Measurements from ENCODE around the gene LMAN1L.
A peak's percentile ranks its signal among the peaks of the same experiment; 100 is the strongest.

The LMAN1L gene

DNA sequence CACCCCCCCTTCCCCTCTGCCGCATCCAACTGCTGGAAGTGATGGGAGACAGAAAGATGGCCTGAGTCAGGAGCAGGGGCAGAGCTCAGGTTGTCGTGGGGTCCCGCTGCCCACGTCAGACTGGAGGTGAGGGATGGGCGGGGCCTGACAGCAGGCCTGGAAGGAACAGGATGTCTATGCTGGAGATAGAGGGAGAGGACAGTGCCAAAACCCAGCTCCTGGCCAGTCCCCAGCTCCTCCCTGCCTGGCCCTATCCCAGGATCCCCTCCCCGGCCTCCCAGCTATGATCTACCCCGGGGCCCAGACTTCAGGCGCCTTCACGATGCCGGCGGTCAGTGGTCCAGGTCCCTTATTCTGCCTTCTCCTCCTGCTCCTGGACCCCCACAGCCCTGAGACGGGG, at the start of gene LMAN1L:
Gene LMAN1L, plus strand, starts transcription at position 303 of the 400 bp plus-strand sequence. Its CDS starts 20 bp downstream, at position 323.
- DNase-seq, result no peak

DNA sequence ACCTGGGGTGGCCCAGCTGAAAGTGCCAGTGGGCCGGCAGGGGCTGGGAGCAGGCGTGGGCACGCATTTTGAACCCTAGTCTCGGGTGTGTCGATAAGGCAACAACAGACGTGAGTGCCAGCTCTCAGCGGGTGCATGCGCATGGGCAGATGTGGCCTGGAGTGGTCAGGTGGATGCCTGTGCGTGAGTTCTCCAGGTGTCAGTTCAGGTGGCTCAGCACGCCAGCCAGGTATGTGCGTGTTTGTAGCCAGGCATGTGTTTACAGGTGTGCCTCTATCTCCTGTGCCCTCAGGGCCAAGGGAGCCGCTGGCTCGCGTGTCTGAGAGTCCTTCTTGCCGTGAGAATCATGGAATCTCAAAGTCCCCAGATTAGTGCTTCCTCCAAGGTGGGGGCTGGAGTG, 49.2 kb upstream of the LMAN1L start:
- no peak for DNase-seq

DNA sequence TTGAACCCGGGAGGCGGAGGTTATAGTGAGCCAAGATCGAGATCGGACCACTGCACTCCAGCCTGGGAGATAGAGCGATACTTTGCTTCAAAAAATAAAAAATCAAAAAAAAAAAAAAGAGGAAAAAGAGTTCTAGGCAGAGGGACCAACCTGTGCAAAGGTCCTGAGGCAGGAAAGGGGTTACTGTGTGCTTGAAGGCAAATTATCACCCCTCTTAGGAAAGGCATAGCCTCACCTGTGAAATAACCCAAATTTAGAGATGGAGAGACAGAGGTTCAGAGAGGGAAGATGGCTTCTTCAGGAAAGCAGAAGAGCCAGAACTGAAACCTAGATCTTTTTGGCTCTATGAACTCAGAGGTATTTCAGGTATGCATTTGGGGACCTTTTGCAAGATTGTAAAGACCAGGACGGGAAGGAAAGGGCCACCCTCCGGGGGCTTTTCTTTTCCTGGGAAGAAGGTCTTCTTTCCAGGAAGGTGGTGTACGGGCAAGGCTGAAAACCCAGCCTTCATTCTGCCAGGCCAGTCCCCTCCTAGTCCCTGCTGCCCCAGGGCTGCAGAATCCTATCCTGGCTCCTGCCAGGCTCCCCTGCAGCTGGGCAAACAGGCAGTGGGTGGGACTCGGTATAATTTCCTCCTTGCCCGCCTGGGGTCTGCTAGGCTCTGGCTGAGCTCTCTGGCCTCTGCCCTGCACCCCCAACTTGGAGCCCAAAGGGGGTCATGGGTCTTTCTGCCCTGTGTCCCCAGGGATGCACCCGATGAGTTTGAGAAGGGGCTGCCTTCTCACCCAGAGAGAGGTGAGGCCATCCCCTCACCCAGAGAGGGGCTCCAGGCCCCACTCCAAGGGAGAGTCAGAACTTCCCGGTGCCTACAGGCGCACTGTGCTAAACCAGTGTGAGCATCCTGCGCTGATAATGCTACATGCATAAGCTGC, 45.2 kb upstream of the LMAN1L start:
- DNase-seq, result no peak

DNA sequence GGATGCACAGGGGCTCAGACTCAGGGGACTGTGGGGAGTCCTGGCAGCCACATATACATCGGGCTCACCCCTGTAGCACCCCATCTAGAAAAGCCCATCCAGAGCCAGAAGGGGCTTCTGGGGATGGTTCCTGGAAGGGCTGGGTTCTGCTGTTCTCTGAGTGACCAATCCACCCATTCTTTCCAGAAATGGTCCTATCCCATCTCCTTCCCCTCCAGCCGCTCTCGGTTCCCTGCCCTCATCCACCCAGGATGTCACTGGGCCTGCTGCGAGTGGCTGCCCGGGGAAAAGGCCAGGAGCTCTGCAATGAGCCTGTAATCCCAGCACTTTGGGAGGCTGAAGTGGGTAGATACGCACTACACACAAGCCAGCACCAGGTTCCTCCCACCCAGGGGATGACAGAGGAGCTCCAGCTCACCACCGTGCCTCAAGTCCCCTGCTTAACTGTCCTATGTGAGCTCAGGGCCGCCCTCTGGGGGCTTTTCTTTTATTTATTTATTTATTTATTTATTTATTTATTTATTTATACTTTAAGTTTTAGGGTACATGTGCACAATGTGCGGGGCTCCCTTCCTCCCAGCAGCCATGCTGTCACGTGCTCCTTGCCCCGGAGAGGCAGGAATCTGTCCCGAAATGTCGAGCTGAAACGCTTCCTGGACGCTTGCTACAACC, 44.4 kb upstream of the LMAN1L start:
- peak; percentile 19 to 55 for DNase-seq

DNA sequence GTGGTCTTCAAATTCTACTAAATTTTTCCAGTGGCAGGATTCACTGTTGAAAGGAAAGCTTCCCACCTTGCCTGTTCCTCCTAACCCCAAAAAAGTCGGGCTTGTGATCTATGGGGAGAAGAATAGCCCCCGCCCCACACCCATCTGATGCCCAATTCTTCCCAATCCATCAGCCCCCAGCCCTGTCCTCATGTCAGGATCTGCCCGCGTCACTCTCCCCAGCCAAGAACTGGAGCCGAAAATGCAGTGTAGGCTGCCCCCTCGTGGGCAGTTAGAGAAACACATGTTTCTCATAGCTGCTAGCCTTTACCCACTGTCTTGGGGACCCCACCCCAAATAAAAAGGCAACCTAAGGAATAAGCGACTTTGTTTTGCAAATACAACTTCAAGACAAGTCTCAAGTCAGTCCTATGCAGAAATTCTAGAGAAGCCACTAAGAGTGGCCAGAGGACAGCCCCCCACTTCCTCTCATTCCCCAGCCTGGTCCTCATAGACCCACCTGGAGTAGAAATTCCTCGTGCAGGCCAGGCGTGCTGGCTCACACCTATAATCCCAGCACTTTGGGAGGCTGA, 43.8 kb upstream of the LMAN1L start:
- DNase-seq, result peak; percentile 62 to 67

DNA sequence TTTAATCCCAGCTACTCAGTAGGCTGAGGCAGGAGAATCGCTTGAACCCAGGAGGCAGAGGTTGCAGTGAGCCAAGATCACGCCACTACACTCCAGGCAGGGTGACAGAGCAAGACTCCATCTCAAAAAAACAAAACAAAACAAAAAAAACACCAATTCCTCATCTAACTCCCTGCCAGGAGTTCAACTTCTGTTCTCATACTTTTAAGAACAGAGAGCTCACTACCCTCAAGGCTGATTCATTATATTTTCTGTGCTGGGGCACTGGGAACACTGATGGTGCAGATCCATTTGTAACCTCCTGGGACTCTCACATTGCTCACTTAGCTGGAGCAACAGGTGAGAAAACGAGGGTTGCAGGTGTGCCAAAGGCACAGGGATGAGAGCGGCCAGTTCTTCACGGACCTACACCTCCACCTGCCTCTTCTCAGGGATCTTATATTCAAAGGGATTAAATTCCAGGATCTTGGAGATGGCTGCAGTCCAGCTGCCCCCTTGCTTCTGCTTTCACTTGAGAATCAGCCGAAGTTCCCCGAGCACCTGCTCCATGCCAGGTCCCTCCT, 43.1 kb upstream of the LMAN1L start:
- DNase-seq, result no peak

DNA sequence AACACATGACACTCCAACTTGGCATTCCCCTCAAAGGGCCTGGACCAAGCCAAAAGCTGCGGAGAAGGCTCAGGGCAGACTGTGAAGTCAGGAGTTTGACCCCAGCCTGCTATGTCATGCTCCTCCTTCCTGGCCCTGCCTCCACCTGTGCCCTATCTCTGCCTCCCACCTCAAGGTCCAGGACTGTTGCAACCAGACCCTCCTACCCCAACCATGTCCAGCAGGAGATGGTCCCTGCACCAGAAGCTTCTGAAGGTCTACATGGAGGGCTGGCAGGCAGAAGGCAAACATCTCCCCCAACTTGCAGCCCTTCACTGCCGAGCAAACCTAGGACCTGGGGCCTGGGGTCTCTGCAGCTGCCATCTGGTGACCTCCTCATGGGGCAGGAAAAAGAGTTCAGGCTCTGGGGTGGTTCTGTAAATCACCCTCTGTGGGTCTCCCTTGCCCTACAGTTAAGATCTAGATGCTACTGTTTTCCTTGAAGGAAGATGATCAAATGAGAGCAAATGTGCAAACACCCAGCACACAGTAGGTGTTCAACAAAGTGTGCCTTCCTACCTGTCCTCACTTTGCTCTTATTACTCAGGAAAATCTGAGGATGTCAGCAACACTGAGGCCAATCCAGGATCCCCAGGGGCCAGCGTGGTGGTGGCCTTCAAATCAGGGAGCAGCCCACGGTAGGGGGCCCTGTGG, 42.3 kb upstream of the LMAN1L start:
- DNase-seq, result no peak

DNA sequence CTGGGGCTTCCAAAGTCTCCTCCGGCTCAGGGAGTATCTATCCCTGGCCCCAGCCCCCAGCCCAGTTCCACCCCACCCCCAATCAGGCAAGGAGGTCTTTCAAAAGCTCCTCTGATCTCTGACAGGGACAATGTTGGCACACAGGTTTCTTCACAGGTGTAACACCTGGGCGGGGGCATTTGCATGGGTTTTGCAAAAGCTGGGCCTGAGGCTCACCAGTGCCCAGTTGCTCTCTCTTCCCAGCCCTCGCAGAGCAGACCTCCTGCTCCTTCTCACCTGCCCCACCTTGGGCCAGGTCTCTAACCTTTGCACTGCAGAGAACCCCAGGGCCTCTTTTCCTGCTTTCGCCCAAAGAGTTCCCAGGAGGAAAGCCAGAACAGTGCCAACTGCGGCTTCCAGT, 39.3 kb upstream of the LMAN1L start:
- DNase-seq, result no peak

DNA sequence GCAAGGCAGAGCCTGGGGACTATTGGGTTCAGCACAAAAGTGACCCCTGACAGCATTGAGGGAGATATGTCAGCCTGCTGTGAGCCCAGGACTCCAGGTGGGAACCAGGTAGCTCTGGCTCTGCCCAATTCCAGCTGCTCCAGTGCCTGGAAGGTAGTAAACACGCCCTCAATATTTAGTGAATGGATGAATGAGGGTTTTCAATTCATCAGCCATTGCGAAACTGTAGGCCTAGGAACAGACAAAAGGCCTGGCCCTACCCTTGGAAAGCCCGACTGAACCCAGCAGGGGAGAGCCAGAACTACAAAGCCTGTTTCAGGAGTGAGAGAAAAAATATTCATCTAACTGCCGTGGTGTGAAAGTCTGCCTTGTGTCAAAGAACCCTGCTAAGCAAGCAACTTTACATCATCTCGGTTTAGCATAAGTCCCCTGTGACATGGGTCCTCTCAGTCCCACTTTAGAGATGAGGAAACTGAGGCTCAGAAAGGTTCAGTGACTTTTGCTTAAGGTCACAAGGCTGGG, 38.8 kb upstream of the LMAN1L start:
- no peak for DNase-seq

DNA sequence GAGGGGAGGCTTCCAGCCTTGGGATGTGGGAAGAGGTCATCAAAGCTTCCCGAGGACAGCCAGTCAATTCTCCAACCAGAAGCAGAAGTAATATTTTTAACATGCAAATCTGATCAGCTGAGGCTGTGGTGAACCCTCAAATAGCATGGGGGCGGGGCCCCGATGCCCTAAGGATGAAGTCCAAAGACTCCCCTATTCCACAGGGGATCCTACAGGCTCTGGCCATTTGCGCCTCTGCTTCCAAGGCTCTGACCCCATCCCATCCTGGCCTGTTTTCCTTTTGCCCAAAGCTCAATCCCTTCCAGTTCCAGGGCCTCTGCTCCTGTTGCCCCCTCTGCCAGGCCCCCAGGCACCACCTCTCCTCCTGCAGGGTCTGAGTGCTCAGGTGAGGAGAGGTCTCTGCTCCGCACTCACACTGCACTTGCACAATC, 37.5 kb upstream of the LMAN1L start:
- DNase-seq, result no peak

DNA sequence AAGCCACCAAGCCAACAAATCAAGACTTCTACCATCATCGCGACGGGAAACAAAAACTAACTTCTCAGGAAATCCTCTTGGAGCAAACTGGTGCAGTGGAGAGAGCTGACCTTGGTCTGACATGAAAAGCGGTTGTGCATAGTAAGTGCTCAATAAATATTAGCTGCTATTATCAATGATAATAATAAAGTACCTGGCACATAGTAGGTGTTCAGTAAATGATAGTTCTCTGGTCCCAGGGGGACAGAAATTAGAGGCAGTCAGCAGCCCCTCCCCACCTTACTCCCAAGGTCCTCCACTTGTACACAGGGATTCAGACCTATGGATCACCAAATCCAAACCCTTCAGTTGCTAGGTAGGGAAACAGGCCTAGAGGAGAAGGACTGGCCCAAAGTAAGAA, 36.7 kb upstream of the LMAN1L start:
- DNase-seq, result no peak

DNA sequence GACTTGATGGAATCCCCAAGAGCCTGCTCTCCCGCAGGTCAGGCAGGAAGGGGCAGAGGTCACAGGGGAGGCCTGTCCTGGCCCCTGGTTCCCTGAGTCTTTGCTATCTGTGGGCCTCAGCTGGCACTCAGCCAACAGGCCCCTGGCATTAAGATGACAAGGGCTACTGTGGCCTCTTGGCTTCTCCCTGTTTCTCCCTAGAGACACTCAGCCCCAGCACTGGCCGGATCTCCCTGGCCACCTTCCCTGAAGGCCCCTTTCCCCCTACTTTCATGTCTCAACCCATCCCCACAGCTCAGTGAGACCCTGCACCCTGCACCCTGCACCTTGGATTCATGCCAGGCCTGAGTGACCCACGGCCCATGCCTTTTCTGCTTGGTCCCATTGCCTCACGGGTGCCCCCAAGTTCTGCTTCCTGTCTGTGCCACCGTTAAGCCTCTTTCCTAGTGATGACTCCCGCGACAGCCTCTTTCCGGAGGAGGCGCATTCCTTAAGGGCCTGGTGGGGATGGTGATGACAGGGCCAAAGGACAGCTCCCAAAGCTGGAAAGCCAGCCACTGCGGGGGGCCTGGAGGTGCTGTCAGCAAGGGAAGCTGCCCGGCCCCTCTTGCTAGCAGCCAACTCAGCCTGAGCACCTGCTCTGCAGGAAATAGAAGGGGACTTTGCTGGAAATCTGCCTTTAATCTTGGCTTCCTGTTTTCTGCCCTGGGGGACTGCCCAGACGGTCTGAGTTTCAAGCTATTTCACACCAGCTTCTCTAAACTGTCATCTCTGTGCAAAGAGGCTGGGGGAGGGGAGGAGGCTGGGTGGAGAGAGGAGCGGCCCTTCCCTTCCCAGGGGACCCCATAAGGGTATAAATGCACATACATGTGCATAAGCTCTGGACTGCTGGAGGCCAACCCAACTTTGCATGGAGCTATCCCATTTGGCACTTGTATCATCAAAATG, 35.5 kb upstream of the LMAN1L start:
- no peak for DNase-seq

DNA sequence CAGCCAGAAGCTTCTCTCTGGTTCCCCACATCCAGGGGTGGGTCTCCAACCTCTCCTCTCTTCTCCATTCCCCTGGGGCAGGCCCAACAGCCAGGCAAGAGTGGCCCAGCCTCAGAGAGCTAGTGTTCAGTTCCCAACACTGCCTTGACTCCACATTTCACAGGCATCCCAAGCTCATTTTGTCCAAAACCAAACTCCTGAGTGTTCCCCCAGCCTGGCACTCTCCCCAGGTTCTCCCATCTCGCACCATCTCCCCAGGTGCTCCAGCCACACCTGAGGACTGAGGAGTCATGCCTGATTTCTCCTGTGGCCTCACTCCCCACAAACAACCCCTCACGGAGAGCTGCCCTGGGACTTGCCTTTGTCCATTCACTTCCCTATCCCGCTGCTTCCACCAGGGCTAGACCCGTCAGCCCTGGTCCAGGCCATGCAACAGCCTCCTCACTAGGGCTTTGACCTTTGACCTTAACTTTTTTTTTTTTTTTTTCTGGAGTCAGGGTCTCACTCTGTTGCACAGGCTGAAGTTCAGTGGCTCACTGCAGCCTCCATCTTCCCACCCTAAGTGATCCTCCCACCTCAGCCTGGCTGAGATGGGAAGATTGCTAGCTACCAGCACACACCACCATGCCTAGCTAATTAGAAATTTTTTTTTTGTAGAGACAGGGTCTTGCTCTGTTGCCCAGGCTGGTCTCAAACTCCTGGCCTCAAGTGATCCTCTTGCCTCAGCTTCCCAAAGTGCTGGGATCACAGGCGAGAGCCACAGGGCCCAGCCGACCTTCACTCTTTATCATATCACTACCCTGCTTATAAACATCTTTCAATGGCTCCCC, 34.7 kb upstream of the LMAN1L start:
- no peak for DNase-seq

DNA sequence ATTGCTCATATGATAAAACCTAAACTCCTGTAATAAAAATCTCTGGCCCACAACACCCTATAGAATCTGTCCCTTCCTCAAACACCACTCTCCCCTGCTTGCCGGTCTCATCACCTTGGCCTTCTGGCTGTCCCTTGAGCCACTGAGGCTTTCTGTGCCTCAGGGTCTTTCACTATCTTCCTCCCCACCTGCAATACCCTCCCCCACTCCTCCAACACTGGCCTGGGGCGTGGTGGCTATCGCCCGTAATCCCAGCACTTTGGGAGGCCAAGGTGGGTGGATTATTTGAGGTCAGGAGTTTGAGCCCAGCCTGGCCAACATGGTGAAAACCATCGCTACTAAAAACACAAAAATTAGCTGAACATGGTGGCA, 34.0 kb upstream of the LMAN1L start:
- no peak for DNase-seq

DNA sequence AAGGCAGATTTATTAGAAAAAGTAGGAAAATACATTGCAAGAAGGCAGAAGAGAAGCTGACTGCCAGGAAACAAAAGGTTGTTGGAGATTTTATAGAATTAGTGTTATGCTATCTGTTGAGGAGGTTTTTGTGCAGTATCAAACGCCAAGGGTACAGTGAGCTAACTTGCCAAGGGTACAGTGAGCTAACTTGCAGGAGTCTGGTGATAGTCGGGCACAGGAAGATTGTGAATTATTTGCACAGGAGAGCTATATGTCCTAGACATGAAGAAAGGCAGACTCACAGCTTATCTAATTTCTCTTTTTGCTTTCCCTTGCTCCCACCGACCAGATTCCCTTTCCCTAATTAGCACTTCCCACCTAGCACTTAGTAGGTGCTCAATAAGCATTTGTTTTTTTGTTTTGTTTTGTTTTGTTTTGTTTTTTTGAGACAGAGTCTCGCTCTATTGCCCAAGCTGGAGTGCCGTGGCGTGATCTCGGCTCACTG, 33.4 kb upstream of the LMAN1L start:
- no peak for DNase-seq

DNA sequence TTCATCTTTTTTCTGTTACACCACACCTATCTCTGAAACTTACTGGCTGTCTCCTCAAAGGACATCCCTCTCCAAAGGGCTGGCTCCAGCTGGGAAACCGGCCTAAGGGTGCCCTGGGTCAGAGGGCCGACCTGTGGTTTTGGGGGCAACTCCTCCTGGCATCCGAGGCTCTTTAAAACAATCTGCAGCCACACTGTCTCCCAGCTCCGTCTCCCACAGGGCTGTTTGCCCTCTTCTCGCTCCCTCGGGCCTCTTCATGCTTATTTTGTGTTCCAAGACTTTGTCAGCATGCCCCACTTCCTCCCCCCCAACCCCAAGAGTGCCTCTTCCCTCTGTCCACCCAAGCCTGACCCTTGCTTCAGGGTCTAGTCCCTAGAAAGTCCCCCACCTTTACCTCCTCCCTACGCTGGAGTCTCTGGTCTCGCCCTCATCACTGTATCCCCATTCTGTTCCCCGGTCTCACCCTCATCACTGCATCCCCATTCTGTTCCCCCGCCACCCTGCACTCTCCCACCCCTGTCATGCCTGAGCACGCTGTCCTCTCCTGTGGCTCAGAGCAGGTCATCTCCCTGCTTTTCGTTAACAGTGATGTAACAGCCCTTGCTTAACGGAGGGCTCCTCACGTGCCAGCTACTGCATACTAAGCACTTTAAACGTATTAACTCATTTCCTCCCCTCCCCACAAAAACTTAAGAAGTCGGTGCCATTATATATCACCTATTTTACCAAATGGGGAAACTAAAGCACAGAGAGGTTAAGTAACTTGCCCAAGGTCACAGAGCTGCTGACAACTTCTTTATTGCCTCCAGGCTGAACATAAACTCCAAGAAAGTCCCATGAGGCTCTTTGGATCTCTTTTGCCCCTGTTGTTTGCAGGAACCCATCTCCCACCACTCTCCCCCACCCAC, 31.9 kb upstream of the LMAN1L start:
- no peak for DNase-seq

DNA sequence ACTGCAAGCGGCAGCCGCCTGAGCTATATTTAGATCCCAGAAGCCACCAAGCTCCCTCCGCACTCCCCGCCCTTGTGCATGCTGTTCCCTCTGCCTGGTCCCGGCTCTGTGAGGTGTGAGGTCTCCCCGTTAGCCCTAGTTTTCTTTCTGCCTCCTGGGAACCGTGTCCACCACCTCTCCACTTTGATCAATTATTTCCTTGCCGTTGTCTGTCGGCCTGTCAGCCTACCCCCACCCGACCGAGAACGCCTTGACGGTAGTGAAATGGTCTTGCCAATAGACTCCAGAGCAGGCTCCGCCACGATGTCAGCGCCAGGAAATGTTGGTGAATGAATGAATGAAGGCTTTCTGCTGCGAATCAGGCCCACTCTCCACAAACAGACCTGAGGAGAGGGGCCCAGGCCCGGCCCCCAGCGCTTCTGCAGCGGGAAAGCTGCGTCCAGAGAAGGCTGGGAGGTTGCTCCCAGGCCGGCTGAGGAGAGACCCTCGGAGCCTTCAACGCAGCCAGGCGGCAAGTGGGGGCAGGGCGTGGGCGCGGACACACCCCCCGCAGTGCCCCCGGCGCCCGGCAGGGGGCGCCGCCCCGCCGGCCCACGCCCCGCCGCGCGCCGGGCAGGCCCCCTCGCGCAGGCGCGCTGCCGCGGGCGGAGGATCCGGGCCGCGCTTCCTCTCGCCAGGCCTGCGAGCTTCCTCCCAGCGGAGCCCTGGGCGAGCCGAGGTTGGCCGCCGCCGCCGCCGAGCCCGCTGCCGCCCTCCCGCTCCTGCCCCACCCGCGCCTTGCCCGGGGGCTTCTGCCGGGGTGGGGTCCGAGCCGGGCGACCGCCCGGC, 31.0 kb upstream of the LMAN1L start, which contains the start of gene CSK:
Gene CSK, plus strand, starts transcription at position 650 of the 828 bp plus-strand sequence. CDS start 16,218 bp downstream, outside the sequence.
- peak; percentile 52 to 71 for DNase-seq
